OCI-LY1 (cell line): Measurements from ENCODE around the gene GNAQ.

Experiments used
- H2AFZ ChIP-seq: fragments of 200-600 bp; sonication (generic), shearing (Covaris generic); 2 replicates; pipeline ENCODE4 v1.6.0; 2014; ENCODE audit warnings: antibody characterized with exemption, mild to moderate bottlenecking, low read length
- H3F3A ChIP-seq: fragments of 200-600 bp; sonication (generic), shearing (Covaris generic); 2 replicates; pipeline ENCODE4 v1.6.0; 2014; ENCODE audit warnings: mild to moderate bottlenecking, antibody characterized with exemption, low read length, moderate library complexity; ENCODE audit not compliant: insufficient read depth
- H3K27ac ChIP-seq: fragments of 200-600 bp; sonication (generic); 2 replicates; pipeline ENCODE4 v1.5.1; 2014; ENCODE audit warnings: low read length, mixed run types, mild to moderate bottlenecking, low read depth; ENCODE audit not compliant: poor library complexity, severe bottlenecking
- H3K27me3 ChIP-seq: fragments of 200-600 bp; sonication (generic); 2 replicates; pipeline ENCODE4 v1.6.0; 2014; ENCODE audit warnings: antibody characterized with exemption, mild to moderate bottlenecking, low read length, moderate library complexity; ENCODE audit not compliant: insufficient read depth
- H3K36me3 ChIP-seq: fragments of 200-600 bp; sonication (generic); 2 replicates; pipeline ENCODE4 v1.6.1; 2014; ENCODE audit warnings: mild to moderate bottlenecking, antibody characterized with exemption, low read length, moderate library complexity, mixed read lengths; ENCODE audit not compliant: insufficient read depth
- H3K4me1 ChIP-seq: fragments of 200-600 bp; sonication (generic); 2 replicates; pipeline ENCODE4 v1.5.1; 2014; ENCODE audit warnings: mild to moderate bottlenecking, low read length, moderate library complexity; ENCODE audit not compliant: insufficient read depth, severe bottlenecking
- H3K4me2 ChIP-seq: fragments of 200-600 bp; sonication (generic), shearing (Covaris generic); 2 replicates; pipeline ENCODE4 v1.6.1; 2014; ENCODE audit warnings: low read length
- H3K4me3 ChIP-seq: fragments of 200-600 bp; sonication (generic); 2 replicates; pipeline ENCODE4 v1.5.1; 2014; ENCODE audit warnings: low read length, low read depth, mild to moderate bottlenecking, mixed read lengths; ENCODE audit not compliant: poor library complexity, severe bottlenecking
- H3K79me2 ChIP-seq: fragments of 200-600 bp; shearing (Covaris generic); 2 replicates; pipeline ENCODE4 v1.6.1; 2016; ENCODE audit warnings: mixed run types, low read length, mixed read lengths; ENCODE audit not compliant: insufficient read depth
- H3K9ac ChIP-seq: fragments of 200-600 bp; sonication (generic), shearing (Covaris generic); 2 replicates; pipeline ENCODE4 v1.6.1; 2014; ENCODE audit warnings: mild to moderate bottlenecking, low read length, mixed read lengths
- H3K9me2 ChIP-seq: fragments of 200-600 bp; sonication (generic), shearing (Covaris generic); 2 replicates; pipeline ENCODE4 v1.6.1; 2014; ENCODE audit warnings: low read depth, mild to moderate bottlenecking, low read length, mixed read lengths
- H3K9me3 ChIP-seq: fragments of 200-600 bp; shearing (Covaris generic); 2 replicates; pipeline ENCODE4 v1.6.1; 2014; ENCODE audit warnings: low read length, mixed read lengths
- H4K20me1 ChIP-seq: fragments of 200-600 bp; sonication (generic), shearing (Covaris generic); 2 replicates; pipeline ENCODE4 v1.6.0; 2016; ENCODE audit warnings: mild to moderate bottlenecking, low read length; ENCODE audit not compliant: insufficient read depth
- EZH2 ChIP-seq: fragments of 200-600 bp; sonication (generic), shearing (Covaris generic); IDR thresholded peaks from 2 replicates; pipeline ENCODE4 v1.8.0; 2017; ENCODE audit warnings: borderline replicate concordance, mixed run types, mild to moderate bottlenecking, antibody characterized with exemption, low read length, moderate library complexity, mixed read lengths
- TF ChIP-seq, protein P1 (sequence below): fragments of 200-600 bp; sonication (generic), shearing (Covaris generic); IDR thresholded peaks from 2 replicates; pipeline ENCODE4 v1.5.1; 2017; ENCODE audit warnings: mild to moderate bottlenecking, antibody characterized with exemption, low read length, moderate library complexity, mixed read lengths

GNAQ gene

DNA sequence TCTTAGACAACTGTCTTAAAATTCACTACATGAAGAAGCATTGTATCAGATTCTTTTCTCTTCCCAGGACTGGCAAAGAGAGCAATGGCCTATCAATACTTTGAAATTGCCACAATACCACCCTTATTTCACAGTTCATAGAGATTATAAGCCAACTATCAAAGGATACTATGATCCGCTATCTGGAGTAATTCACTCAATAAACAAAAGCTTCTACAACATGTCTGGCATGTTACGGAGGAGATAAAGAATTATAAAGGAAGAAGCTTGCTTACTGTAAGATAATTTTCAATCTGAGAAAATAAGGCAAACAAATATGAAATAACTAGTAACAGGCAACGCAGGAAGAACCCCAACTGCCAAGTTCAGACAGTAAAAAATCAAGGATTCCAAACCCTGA is 114.8 kb downstream of the GNAQ start:
- Histone ChIP-seq H3K4me1 (no peaks in the 10 kb centered on the region), H3K4me3 (no peak overlapping the region), H4K20me1 (no peaks in the 10 kb centered on the region), H3K36me3 (no peaks in the 10 kb centered on the region), H3K9me3 (no peaks in the 10 kb centered on the region), H3F3A (no peaks in the 10 kb centered on the region), H3K27me3 (no peaks in the 10 kb centered on the region), H3K9ac (no peak overlapping the region), H3K9me2 (no peaks in the 10 kb centered on the region), H3K4me2 (no peak overlapping the region), H2AFZ (no peak overlapping the region), H3K79me2 (no peaks in the 10 kb centered on the region), H3K27ac (no peak overlapping the region)
- no peak for TF ChIP-seq EZH2
- TF ChIP-seq, protein P1, sequence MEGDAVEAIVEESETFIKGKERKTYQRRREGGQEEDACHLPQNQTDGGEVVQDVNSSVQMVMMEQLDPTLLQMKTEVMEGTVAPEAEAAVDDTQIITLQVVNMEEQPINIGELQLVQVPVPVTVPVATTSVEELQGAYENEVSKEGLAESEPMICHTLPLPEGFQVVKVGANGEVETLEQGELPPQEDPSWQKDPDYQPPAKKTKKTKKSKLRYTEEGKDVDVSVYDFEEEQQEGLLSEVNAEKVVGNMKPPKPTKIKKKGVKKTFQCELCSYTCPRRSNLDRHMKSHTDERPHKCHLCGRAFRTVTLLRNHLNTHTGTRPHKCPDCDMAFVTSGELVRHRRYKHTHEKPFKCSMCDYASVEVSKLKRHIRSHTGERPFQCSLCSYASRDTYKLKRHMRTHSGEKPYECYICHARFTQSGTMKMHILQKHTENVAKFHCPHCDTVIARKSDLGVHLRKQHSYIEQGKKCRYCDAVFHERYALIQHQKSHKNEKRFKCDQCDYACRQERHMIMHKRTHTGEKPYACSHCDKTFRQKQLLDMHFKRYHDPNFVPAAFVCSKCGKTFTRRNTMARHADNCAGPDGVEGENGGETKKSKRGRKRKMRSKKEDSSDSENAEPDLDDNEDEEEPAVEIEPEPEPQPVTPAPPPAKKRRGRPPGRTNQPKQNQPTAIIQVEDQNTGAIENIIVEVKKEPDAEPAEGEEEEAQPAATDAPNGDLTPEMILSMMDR, result no peak

DNA sequence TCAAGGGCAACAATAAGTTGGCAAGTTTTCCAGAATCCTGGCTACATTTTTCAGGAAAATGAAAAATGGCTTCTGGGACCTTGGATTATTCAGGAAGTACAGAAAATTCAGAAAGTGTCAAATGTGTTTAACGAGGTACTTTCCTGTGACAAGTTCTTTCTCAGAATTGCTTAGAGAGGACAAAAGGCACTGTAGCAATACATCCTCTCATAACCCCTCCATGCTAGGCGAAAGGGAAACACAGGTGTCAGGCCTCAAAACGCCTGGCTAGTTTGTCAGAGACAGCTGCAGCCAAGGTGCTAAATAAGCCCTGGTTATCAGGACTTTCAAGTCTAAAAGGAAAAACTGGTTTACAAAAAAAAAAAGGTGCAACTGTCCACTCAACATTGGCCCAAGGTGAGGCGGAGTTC is 115.2 kb downstream of the GNAQ start:
- no peak overlapping the region for H3K4me2 ChIP-seq
- H3K27me3 ChIP-seq, result no peaks in the 10 kb centered on the region
- no peaks in the 10 kb centered on the region for H3K4me1 ChIP-seq
- no peaks in the 10 kb centered on the region for H3K9me3 ChIP-seq
- H3F3A ChIP-seq, result no peaks in the 10 kb centered on the region
- H3K9me2 ChIP-seq, result no peaks in the 10 kb centered on the region
- H3K27ac ChIP-seq, result no peak overlapping the region
- H3K9ac ChIP-seq, result no peak overlapping the region
- no peaks in the 10 kb centered on the region for H3K36me3 ChIP-seq
- no peak overlapping the region for H3K4me3 ChIP-seq
- TF ChIP-seq, protein P1, result no peak
- TF ChIP-seq EZH2, result no peak
- H4K20me1 ChIP-seq, result no peaks in the 10 kb centered on the region
- no peaks in the 10 kb centered on the region for H3K79me2 ChIP-seq
- no peak overlapping the region for H2AFZ ChIP-seq

DNA sequence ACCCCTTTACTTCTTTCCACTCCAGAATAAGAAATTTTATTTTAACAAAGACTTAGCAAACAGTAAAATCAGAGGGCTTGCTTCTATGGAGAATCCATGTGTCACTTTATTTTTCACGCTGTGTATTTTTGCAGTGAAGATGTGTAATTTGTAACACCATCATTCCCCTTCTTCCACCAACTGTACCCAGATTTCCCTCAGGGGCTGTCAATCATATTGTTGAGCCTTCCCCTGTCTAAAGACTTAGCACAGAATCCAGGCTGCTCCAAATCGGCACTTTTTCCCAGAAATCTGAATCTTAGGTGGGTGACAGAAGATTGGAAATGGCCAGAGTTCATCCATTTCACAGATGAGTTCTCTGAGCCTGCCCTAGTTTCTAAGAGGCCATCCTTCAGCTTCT is 115.9 kb downstream of the GNAQ start:
- no peak overlapping the region for H3K9ac ChIP-seq
- no peaks in the 10 kb centered on the region for H4K20me1 ChIP-seq
- TF ChIP-seq, protein P1, result no peak
- TF ChIP-seq EZH2, result no peak
- no peak overlapping the region for H3K4me2 ChIP-seq
- no peaks in the 10 kb centered on the region for H3K9me2 ChIP-seq
- H3F3A ChIP-seq, result no peaks in the 10 kb centered on the region
- no peak overlapping the region for H3K4me3 ChIP-seq
- H3K27me3 ChIP-seq, result no peaks in the 10 kb centered on the region
- no peaks in the 10 kb centered on the region for H3K79me2 ChIP-seq
- H3K9me3 ChIP-seq, result no peaks in the 10 kb centered on the region
- no peak overlapping the region for H3K27ac ChIP-seq
- H3K4me1 ChIP-seq, result no peaks in the 10 kb centered on the region
- H3K36me3 ChIP-seq, result no peaks in the 10 kb centered on the region
- no peak overlapping the region for H2AFZ ChIP-seq
